GM12878 (cell line): Measurements from ENCODE around the gene ZBTB33. TPM values are rescaled to one million over a fixed set of nuclear protein-coding genes. Genes with fewer than 3 reads are reported as not detected.
A peak's percentile ranks its signal among the peaks of the same experiment; 100 is the strongest.

Source experiments
- ATAC-seq: fragments of 200-7000 bp; cut with Tn5 transposase; 3 replicates; pipeline ENCODE4 v1.9.1; 2020; ENCODE audit warnings: mild to moderate bottlenecking, moderate library complexity
- BruUV-seq: library from RNA; stranded (reverse); fragments of 400-500 nt; replicated peaks from 2 replicates; lab custom pipeline; 2021; lab: Mats Ljungman, UMichigan
- CTCF ChIA-PET: fragments of 300-600 bp; sonication (Branson Sonifier 250); formaldehyde crosslinking; extraction: SDS; loops from one replicate; lab custom pipeline; 2021; ENCODE audit warnings: inconsistent platforms; lab: Yijun Ruan, JAX
- POLR2A ChIA-PET: fragments of 350-600 bp; formaldehyde crosslinking; extraction: SDS; loops from one replicate; lab custom pipeline; 2021; ENCODE audit warnings: inconsistent platforms; lab: Charles Lee
- RAD21 ChIA-PET: fragments of 300-600 bp; sonication (Branson Sonifier 250); formaldehyde crosslinking; loops from one replicate; lab custom pipeline; 2023; ENCODE audit warnings: antibody characterized with exemption; ENCODE audit not compliant: unreplicated experiment; lab: Charles Lee
- SMC1A ChIA-PET: fragments of 300-600 bp; sonication (Branson Sonifier 250); formaldehyde crosslinking; loops from one replicate; lab custom pipeline; 2023; ENCODE audit not compliant: unreplicated experiment, uncharacterized antibody; lab: Charles Lee
- DNase-seq: peaks from one replicate; pipeline ENCODE4 v3.0.0-alpha.2; 2011; ENCODE audit warnings: low read depth, low spot score
- FAIRE-seq: peaks from 3 replicates; lab custom pipeline; 2011; peaks lifted over from hg19 to GRCh38; lab: Jason Lieb, UNC
- H2AFZ ChIP-seq: 2 replicates; pipeline ENCODE4 v1.6.0; 2011; ENCODE audit warnings: low read depth, low read length, control low read depth; ENCODE audit not compliant: control insufficient read depth
- H3K27ac ChIP-seq: 2 replicates; pipeline ENCODE4 v1.5.1; 2011; ENCODE audit warnings: control low read depth; ENCODE audit not compliant: control insufficient read depth, insufficient read depth
- H3K27me3 ChIP-seq, 2 experiments: replicated peaks in 1 of 2; 2 replicates each; pipeline versions ENCODE4 v1.6.0 to v1.6.1; 2011; ENCODE audit warnings: low read length in 1 of 2; ENCODE audit not compliant: control insufficient read depth in 2 of 2, insufficient read depth in 2 of 2
- H3K36me3 ChIP-seq, 2 experiments: 2 replicates each; pipeline ENCODE4 v1.5.1; 2011; ENCODE audit warnings: low read length in 1 of 2; ENCODE audit not compliant: control insufficient read depth in 2 of 2, insufficient read depth in 2 of 2
- H3K4me1 ChIP-seq: 2 replicates; pipeline ENCODE4 v1.6.1; 2011; ENCODE audit warnings: mild to moderate bottlenecking, low read length, moderate library complexity, mixed read lengths; ENCODE audit not compliant: control insufficient read depth, insufficient read depth
- H3K4me2 ChIP-seq: 2 replicates; pipeline ENCODE4 v1.6.0; 2011; ENCODE audit warnings: control low read depth; ENCODE audit not compliant: control insufficient read depth, insufficient read depth
- H3K4me3 ChIP-seq: fragments of 200-600 bp; sonication (generic); 2 replicates; pipeline ENCODE4 v1.5.1; 2016
- H3K79me2 ChIP-seq: 2 replicates; pipeline ENCODE4 v1.6.0; 2011; ENCODE audit warnings: low read length; ENCODE audit not compliant: control insufficient read depth, insufficient read depth
- H3K9ac ChIP-seq: 2 replicates; pipeline ENCODE4 v1.8.0; 2011; ENCODE audit warnings: low read length, control low read depth, mixed read lengths; ENCODE audit not compliant: control insufficient read depth, insufficient read depth
- H3K9me3 ChIP-seq: replicated peaks from 3 replicates; pipeline ENCODE4 v1.5.1; 2011; ENCODE audit warnings: mild to moderate bottlenecking, low read length; ENCODE audit not compliant: control insufficient read depth, insufficient read depth
- H4K20me1 ChIP-seq: 2 replicates; pipeline ENCODE4 v1.6.0; 2011; ENCODE audit not compliant: control insufficient read depth, insufficient read depth
- ATF7 ChIP-seq: fragments of 450-650 bp; IDR thresholded peaks from 2 replicates; pipeline ENCODE4 v1.6.1; 2016; ENCODE audit warnings: low read depth, mild to moderate bottlenecking
- CHD2 ChIP-seq: IDR thresholded peaks from 2 replicates; pipeline ENCODE4 v1.6.1; 2011; ENCODE audit warnings: low read depth, low read length, improper control_type of control experiment, borderline replicate concordance
- EP300 ChIP-seq, 2 experiments: fragments of 150-350 bp in 1 of 2; IDR thresholded peaks; 2 replicates each; pipeline ENCODE4 v1.6.1; 2011 to 2012; ENCODE audit warnings: low read depth in 2 of 2, low read length in 2 of 2, borderline replicate concordance in 1 of 2, improper control_type of control experiment in 1 of 2, inconsistent platforms in 1 of 2; ENCODE audit not compliant: control insufficient read depth in 1 of 2
- KDM1A ChIP-seq: fragments of 200-600 bp; sonication (generic); IDR thresholded peaks from 2 replicates; pipeline ENCODE4 v1.6.1; 2016; ENCODE audit warnings: borderline replicate concordance
- MTA2 ChIP-seq: fragments of 450-650 bp; IDR thresholded peaks from 2 replicates; pipeline ENCODE4 v1.6.1; 2016; ENCODE audit warnings: low read depth, mild to moderate bottlenecking, moderate library complexity
- PAX5 ChIP-seq: IDR thresholded peaks from 2 replicates; pipeline ENCODE4 v1.6.1; 2011; ENCODE audit warnings: low read depth, low read length, borderline replicate concordance
- POLR2A ChIP-seq: IDR thresholded peaks from 2 replicates; pipeline ENCODE4 v1.6.1; 2011; ENCODE audit warnings: low read depth, mild to moderate bottlenecking, low read length
- RAD51 ChIP-seq: fragments of 450-650 bp; IDR thresholded peaks from 2 replicates; pipeline ENCODE4 v1.6.1; 2016; ENCODE audit warnings: moderate library complexity, mild to moderate bottlenecking, inconsistent platforms
- RB1 ChIP-seq: fragments of 450-650 bp; formaldehyde crosslinking; IDR thresholded peaks from 2 replicates; pipeline ENCODE4 v1.6.1; 2017; ENCODE audit warnings: mild to moderate bottlenecking, borderline replicate concordance
- SP1 ChIP-seq: IDR thresholded peaks from one replicate; pipeline ENCODE4 v1.6.1; 2011; ENCODE audit warnings: low read depth, low read length
- SPI1 ChIP-seq: IDR thresholded peaks from 2 replicates; pipeline ENCODE4 v1.6.1; 2011; ENCODE audit warnings: low read depth, mild to moderate bottlenecking, low read length, moderate library complexity, borderline replicate concordance; ENCODE audit not compliant: insufficient read depth
- ZNF274 ChIP-seq: IDR thresholded peaks from one replicate; pipeline ENCODE4 v1.8.0; 2011; ENCODE audit not compliant: insufficient read length, insufficient read depth
- WGBS: methylation state at CpG from one replicate; pipeline ENCODE4 v1.1.6; 2016; ENCODE audit warnings: low lambda C conversion rate; ENCODE audit not compliant: insufficient replicate concordance, insufficient coverage; ENCODE audit errors: missing lambda C conversion rate; 5-methylcytosine and 5-hydroxymethylcytosine counted together
- in situ Hi-C: fragments of 300-500 bp; cut with MboI; formaldehyde crosslinking; loops from 9 replicates; pipeline ENCODE4 v1.14.3; 2018; ENCODE audit warnings: mixed read lengths
- intact Hi-C: fragments of 100-400 bp; cut with micrococcal nuclease; formaldehyde crosslinking; loops from one replicate; pipeline ENCODE4 v1.14.2; 2022; ENCODE audit not compliant: unreplicated experiment
- polyA plus RNA-seq, 11 experiments: library from polyadenylated mRNA; depleted of rRNA in 4 of 11; unstranded in 6 of 11; stranded (reverse) in 5 of 11; fragments of >200 nt; fragmentation: Nextera tagmentation in 4 of 11; fragmentation: Illumina TruSeq in 1 of 11; extraction: Ambion mirVana in 4 of 11; extraction: Trizol in 1 of 11; gene quantifications; 1 replicate in 1 of 11; 2 replicates in 10 of 11; pipeline versions ENCODE4 v1.2.1 to v1.2.3, GENCODE V29; 2011 to 2016; ENCODE audit warnings: inconsistent platforms in 2 of 11, missing spikeins in 2 of 11, low read depth in 1 of 11
- total RNA-seq, 4 experiments: library from RNA; depleted of rRNA in 3 of 4; stranded (reverse); fragments of >200 nt in 3 of 4; fragmentation: Illumina TruSeq in 1 of 4; extraction: Trizol in 1 of 4; gene quantifications; 2 replicates each; pipeline versions ENCODE4 v1.2.1 to v1.2.3, GENCODE V29; 2013 to 2021
- TF ChIP-seq, protein P1 (sequence below): IDR thresholded peaks from 2 replicates; pipeline ENCODE4 v1.6.1; 2012; ENCODE audit warnings: low read depth, low read length, improper control_type of control experiment
- TF ChIP-seq, protein P2 (sequence below): IDR thresholded peaks from 2 replicates; pipeline ENCODE4 v1.6.1; 2011; ENCODE audit warnings: borderline replicate concordance, low read depth, mild to moderate bottlenecking, moderate library complexity, mixed read lengths, low read length; ENCODE audit not compliant: insufficient read depth; ENCODE audit errors: extremely low read length

ZBTB33 gene
- total and polyA plus RNA-seq, 10 of the 15 experiments (the other 5 are each of a cell fraction or from before 2014, with no cell fraction given): 5.2 to 26.3 (median 18.3) TPM

DNA sequence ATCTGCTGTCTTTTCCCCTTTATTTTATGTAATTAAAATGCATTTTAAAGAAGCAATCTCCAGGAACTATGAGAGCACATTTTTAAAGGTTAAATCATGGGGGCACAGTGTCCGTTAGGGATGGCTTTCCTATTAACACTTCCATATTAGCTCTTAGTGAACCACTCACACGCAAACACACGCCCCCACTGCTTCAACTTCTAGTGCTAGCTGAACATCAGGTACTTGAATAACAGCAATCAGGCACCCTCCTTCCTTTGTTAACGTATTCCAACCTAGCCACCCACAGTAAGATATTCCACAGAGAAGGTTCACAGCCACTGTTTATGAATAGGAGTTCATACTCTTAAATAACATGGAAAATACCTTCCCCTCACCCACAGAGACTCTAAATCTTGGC is 51.3 kb downstream of the ZBTB33 start:
- H2AFZ ChIP-seq: no peak overlapping the region; the same call in 1 of the 2 replicates
- peaks cover 13% of the 10 kb centered on the region for H3K4me1 ChIP-seq
- no peaks in the 10 kb centered on the region for H4K20me1 ChIP-seq
- no peaks in the 10 kb centered on the region for H3K36me3 ChIP-seq
- H3K4me3 ChIP-seq: no peak overlapping the region
- ATAC-seq: peak; percentile 23
- 3% methylated on average over 4 of the region's 4 CpGs for WGBS
- no peaks in the 10 kb centered on the region for H3K9me3 ChIP-seq
- BruUV-seq: no TSS peak
- no peak for DNase-seq
- ChIA-PET POLR2A (interaction anchor here (0.7 to 3.0 kb wide), 5 partner anchors 9 to 114 kb away, joined by 3 to 16 read pairs (median 4); partner anchors contain the start of genes TMEM255A and ZBTB33), SMC1A (interaction anchor here (0.9 to 6.6 kb wide), 8 partner anchors 9 to 88 kb away, joined by 4 to 55 read pairs (median 8); partner anchors contain the start of gene ZBTB33), RAD21 (interaction anchor here (0.7 to 4.5 kb wide), 7 partner anchors 9 to 88 kb away, joined by 3 to 29 read pairs (median 8); partner anchors contain the start of gene ZBTB33), CTCF (interaction anchor here (0.6 to 6.0 kb wide), 5 partner anchors 15 to 88 kb away, joined by 3 to 29 read pairs (median 5); no protein-coding TSS in a partner anchor)
- H3K9ac ChIP-seq: no peak overlapping the region
- no peaks in the 10 kb centered on the region for H3K79me2 ChIP-seq
- H3K27ac ChIP-seq: peak overlapping the region; percentile 23; the same call in 1 of the 2 replicates
- H3K4me2 ChIP-seq: no peak overlapping the region
- no peaks in the 10 kb centered on the region for H3K27me3 ChIP-seq
- TF ChIP-seq, protein P1, sequence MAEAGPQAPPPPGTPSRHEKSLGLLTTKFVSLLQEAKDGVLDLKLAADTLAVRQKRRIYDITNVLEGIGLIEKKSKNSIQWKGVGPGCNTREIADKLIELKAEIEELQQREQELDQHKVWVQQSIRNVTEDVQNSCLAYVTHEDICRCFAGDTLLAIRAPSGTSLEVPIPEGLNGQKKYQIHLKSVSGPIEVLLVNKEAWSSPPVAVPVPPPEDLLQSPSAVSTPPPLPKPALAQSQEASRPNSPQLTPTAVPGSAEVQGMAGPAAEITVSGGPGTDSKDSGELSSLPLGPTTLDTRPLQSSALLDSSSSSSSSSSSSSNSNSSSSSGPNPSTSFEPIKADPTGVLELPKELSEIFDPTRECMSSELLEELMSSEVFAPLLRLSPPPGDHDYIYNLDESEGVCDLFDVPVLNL: no peak
- 0 out of 2 replicates have a peak, but pooled peaks have one; percentile 19 for TF ChIP-seq CHD2
- no peak for TF ChIP-seq ZNF274
- FAIRE-seq: no peak
- intact Hi-C loops (no loop called here), in situ Hi-C loops (no loop called here)

DNA sequence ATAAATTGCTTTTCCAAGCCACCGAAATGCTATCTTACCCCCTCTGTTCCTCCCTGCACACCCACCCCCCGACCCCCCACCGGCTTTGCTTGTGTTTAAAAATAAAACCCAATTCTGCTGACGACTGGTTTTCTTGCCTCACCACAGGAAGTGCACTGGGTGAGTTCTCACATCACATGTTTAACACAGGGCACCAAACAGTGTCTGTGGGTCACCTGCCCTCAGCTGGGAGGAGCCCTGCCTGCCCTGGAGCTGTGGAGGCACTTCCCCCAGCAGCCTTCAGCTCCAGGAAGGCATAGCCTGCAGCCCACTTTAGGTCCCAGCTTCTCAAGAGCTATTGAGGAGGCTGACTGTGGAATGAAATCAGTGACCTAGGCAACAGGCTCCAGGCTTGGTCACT is 51.8 kb downstream of the ZBTB33 start:
- WGBS: 13% methylated on average over 3 of the region's 4 CpGs
- no peaks in the 10 kb centered on the region for H4K20me1 ChIP-seq
- no TSS peak for BruUV-seq
- ATAC-seq (peak; percentile 96), DNase-seq (peak; percentile 61), FAIRE-seq (no peak)
- H3K27ac ChIP-seq: peak overlapping the region; percentile 62
- in situ Hi-C loops: no loop called here
- no peaks in the 10 kb centered on the region for H3K79me2 ChIP-seq
- RAD21 ChIA-PET: interaction anchor here (1.6 to 4.5 kb wide), 6 partner anchors 9 to 89 kb away, joined by 6 to 29 read pairs (median 8); partner anchors contain the start of gene ZBTB33
- intact Hi-C loops: no loop called here
- POLR2A ChIA-PET: interaction anchor here (1.1 to 3.0 kb wide), 4 partner anchors 9 to 52 kb away, joined by 4 to 16 read pairs (median 8); partner anchors contain the start of genes TMEM255A and ZBTB33
- peak overlapping the region; percentile 28 for H2AFZ ChIP-seq
- no peaks in the 10 kb centered on the region for H3K36me3 ChIP-seq
- H3K4me2 ChIP-seq: peak overlapping the region; percentile 63
- H3K27me3 ChIP-seq: no peaks in the 10 kb centered on the region
- H3K4me3 ChIP-seq: peak overlapping the region; percentile 30; the same call in 1 of the 2 replicates
- no peaks in the 10 kb centered on the region for H3K9me3 ChIP-seq
- peaks cover 13% of the 10 kb centered on the region for H3K4me1 ChIP-seq
- SMC1A ChIA-PET: interaction anchor here (0.9 to 6.6 kb wide), 8 partner anchors 12 to 88 kb away, joined by 3 to 55 read pairs (median 8); partner anchors contain the start of gene ZBTB33
- CTCF ChIA-PET: interaction anchor here (0.9 to 6.0 kb wide), 4 partner anchors 14 to 89 kb away, joined by 3 to 29 read pairs (median 10); no protein-coding TSS in a partner anchor
- H3K9ac ChIP-seq: no peak overlapping the region
- peak; percentile 39; the same call in 1 of the 2 replicates for TF ChIP-seq ATF7
- 0 out of 4 replicates have a peak, but pooled peaks of 1 of the 2 experiments have one; percentile 29 for TF ChIP-seq EP300 (IDR thresholded peaks at IDR 0.05; ENCODE audit: borderline replicate concordance in 1 of 2, control insufficient read depth in 1 of 2, low read depth in 2 of 2, low read length in 2 of 2)
- no peak for TF ChIP-seq SP1
- no peak for TF ChIP-seq RB1
- TF ChIP-seq, protein P2, sequence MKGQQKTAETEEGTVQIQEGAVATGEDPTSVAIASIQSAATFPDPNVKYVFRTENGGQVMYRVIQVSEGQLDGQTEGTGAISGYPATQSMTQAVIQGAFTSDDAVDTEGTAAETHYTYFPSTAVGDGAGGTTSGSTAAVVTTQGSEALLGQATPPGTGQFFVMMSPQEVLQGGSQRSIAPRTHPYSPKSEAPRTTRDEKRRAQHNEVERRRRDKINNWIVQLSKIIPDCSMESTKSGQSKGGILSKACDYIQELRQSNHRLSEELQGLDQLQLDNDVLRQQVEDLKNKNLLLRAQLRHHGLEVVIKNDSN: peak; percentile 38
- 0 out of 2 replicates have a peak, but pooled peaks have one; percentile 32 for TF ChIP-seq POLR2A
- peak; percentile 38; the same call in 1 of the 2 replicates for TF ChIP-seq PAX5
- peak; percentile 31; the same call in 1 of the 2 replicates for TF ChIP-seq SPI1
- TF ChIP-seq KDM1A: no peak
- peak; percentile 73 for TF ChIP-seq RAD51
- TF ChIP-seq MTA2: peak; percentile 18; the same call in 1 of the 2 replicates
